ENCODE data around the gene ADCY10. TPM values are rescaled to one million over a fixed set of nuclear protein-coding genes. Genes with fewer than 3 reads are reported as not detected.

The ADCY10 gene
- polyA plus RNA-seq, 12 donors: 0.04 to 0.44 (median 0.13) TPM; not detected in 3

Other genes starting within 250 kb of the ADCY10 start
- 100 to 1,000 TPM in 3 of 12 donors, 10 to 100 TPM in 8, not detected in 1; 75.8 to 119 (median 91.8) TPM for gene MPZL1, start 192.2 kb downstream of the ADCY10 start, polyA plus RNA-seq (ENCODE audit: insufficient read length in 12 of 12)
- 100 to 1,000 TPM in 9 of 12 donors, 10 to 100 TPM in 2, not detected in 1; 59.6 to 147 (median 133) TPM for gene DCAF6, start 22.5 kb upstream of the ADCY10 start, polyA plus RNA-seq (ENCODE audit: insufficient read length in 12 of 12)
- gene MPC2, start 22.9 kb upstream of the ADCY10 start, polyA plus RNA-seq (ENCODE audit: insufficient read length in 12 of 12): 100 to 1,000 TPM in 1 of 12 donors, 10 to 100 TPM in 10, not detected in 1; 48.6 to 214 (median 75.3) TPM
- gene GPR161, start 222.8 kb upstream of the ADCY10 start, polyA plus RNA-seq (ENCODE audit: insufficient read length in 12 of 12): 10 to 100 TPM in 10 of 12 donors, 1 to 10 TPM in 1, not detected in 1; 9.8 to 17.6 (median 13.0) TPM